MM.1S (cell line): ENCODE measurements around the gene PTGR3.

Experiments
- DNase-seq: peaks from one replicate; pipeline ENCODE4 v3.0.0-alpha.2; 2015
- H2AFZ ChIP-seq: fragments of 300-600 bp; sonication (generic); 2 replicates; pipeline ENCODE4 v1.6.0; 2016; ENCODE audit warnings: antibody characterized with exemption, low read length
- H3F3A ChIP-seq: fragments of 300-600 bp; sonication (generic); 2 replicates; pipeline ENCODE4 v1.6.1; 2016; ENCODE audit warnings: mild to moderate bottlenecking, antibody characterized with exemption, low read length, moderate library complexity, mixed read lengths; ENCODE audit not compliant: insufficient read depth
- H3K27ac ChIP-seq: fragments of 300-600 bp; sonication (generic); 2 replicates; pipeline ENCODE4 v1.5.1; 2016; ENCODE audit warnings: mild to moderate bottlenecking, low read length
- H3K27me3 ChIP-seq: fragments of 300-600 bp; sonication (generic); replicated peaks from 2 replicates; pipeline ENCODE4 v1.6.0; 2016; ENCODE audit warnings: low read length; ENCODE audit not compliant: insufficient read depth
- H3K36me3 ChIP-seq: fragments of 300-600 bp; sonication (generic); replicated peaks from 2 replicates; pipeline ENCODE4 v1.6.1; 2016; ENCODE audit warnings: mild to moderate bottlenecking, low read length, mixed read lengths; ENCODE audit not compliant: insufficient read depth
- H3K4me1 ChIP-seq: fragments of 300-600 bp; sonication (generic); 2 replicates; pipeline ENCODE4 v1.6.1; 2016; ENCODE audit warnings: low read length, mixed read lengths
- H3K4me2 ChIP-seq: fragments of 300-600 bp; sonication (generic); 2 replicates; pipeline ENCODE4 v1.6.0; 2016; ENCODE audit warnings: low read depth, low read length
- H3K4me3 ChIP-seq: fragments of 300-600 bp; sonication (generic); 2 replicates; pipeline ENCODE4 v1.5.1; 2016; ENCODE audit warnings: low read length, mixed read lengths
- H3K79me2 ChIP-seq: fragments of 300-600 bp; sonication (generic); 2 replicates; pipeline ENCODE4 v1.6.1; 2016; ENCODE audit warnings: mixed run types, low read length, mixed read lengths
- H3K9ac ChIP-seq: fragments of 300-600 bp; sonication (generic); 2 replicates; pipeline ENCODE4 v1.6.1; 2016; ENCODE audit warnings: low read length, mixed read lengths
- H3K9me2 ChIP-seq: fragments of 300-600 bp; sonication (generic); replicated peaks from 2 replicates; pipeline ENCODE4 v1.6.1; 2016; ENCODE audit warnings: mild to moderate bottlenecking, low read length, mixed read lengths; ENCODE audit not compliant: insufficient read depth
- H3K9me3 ChIP-seq: fragments of 300-600 bp; sonication (generic); replicated peaks from 2 replicates; pipeline ENCODE4 v1.6.1; 2016; ENCODE audit warnings: mild to moderate bottlenecking, low read length, mixed read lengths; ENCODE audit not compliant: insufficient read depth
- H4K20me1 ChIP-seq: fragments of 300-600 bp; sonication (generic); 2 replicates; pipeline ENCODE4 v1.6.1; 2016; ENCODE audit warnings: mild to moderate bottlenecking, low read length, moderate library complexity, mixed read lengths; ENCODE audit not compliant: insufficient read depth
- EZH2 ChIP-seq: fragments of 300-600 bp; sonication (generic); optimal IDR thresholded peaks from 2 replicates; pipeline ENCODE3; 2017; ENCODE audit warnings: low read depth, mild to moderate bottlenecking, antibody characterized with exemption, low read length, mixed read lengths
- EZH2phosphoT487 ChIP-seq: fragments of 300-600 bp; sonication (generic); IDR thresholded peaks from 2 replicates; pipeline ENCODE4 v1.6.1; 2018; ENCODE audit warnings: antibody characterized with exemption, low read length
- TF ChIP-seq, protein P1 (sequence below): fragments of 300-600 bp; sonication (generic); IDR thresholded peaks from 2 replicates; pipeline ENCODE4 v1.5.1; 2016; ENCODE audit warnings: antibody characterized with exemption, low read length, mixed read lengths

Gene PTGR3

GRCh38 chr18:75230163-75231052 is 21.5 kb upstream of the PTGR3 start:
- Histone ChIP-seq H2AFZ (no peak overlapping the region), H3K4me2 (no peak overlapping the region), H3K27ac (no peak overlapping the region), H3K27me3 (no peaks in the 10 kb centered on the region), H3K4me1 (no peaks in the 10 kb centered on the region), H3K79me2 (peaks cover 34% of the 10 kb centered on the region), H3F3A (no peaks in the 10 kb centered on the region), H3K4me3 (no peak overlapping the region), H4K20me1 (no peaks in the 10 kb centered on the region), H3K9me3 (no peaks in the 10 kb centered on the region), H3K9ac (no peak overlapping the region), H3K36me3 (no peaks in the 10 kb centered on the region), H3K9me2 (no peaks in the 10 kb centered on the region)
- TF ChIP-seq EZH2, result no peak
- TF ChIP-seq, protein P1, sequence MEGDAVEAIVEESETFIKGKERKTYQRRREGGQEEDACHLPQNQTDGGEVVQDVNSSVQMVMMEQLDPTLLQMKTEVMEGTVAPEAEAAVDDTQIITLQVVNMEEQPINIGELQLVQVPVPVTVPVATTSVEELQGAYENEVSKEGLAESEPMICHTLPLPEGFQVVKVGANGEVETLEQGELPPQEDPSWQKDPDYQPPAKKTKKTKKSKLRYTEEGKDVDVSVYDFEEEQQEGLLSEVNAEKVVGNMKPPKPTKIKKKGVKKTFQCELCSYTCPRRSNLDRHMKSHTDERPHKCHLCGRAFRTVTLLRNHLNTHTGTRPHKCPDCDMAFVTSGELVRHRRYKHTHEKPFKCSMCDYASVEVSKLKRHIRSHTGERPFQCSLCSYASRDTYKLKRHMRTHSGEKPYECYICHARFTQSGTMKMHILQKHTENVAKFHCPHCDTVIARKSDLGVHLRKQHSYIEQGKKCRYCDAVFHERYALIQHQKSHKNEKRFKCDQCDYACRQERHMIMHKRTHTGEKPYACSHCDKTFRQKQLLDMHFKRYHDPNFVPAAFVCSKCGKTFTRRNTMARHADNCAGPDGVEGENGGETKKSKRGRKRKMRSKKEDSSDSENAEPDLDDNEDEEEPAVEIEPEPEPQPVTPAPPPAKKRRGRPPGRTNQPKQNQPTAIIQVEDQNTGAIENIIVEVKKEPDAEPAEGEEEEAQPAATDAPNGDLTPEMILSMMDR, result no peak
- no peak for TF ChIP-seq EZH2phosphoT487
- DNase-seq, result no peak

GRCh38 chr18:75229437-75229836 is 20.5 kb upstream of the PTGR3 start:
- Histone ChIP-seq H4K20me1 (no peaks in the 10 kb centered on the region), H3K27ac (no peak overlapping the region), H3K9ac (no peak overlapping the region), H3K9me2 (no peaks in the 10 kb centered on the region), H3K79me2 (peaks cover 41% of the 10 kb centered on the region), H3K27me3 (no peaks in the 10 kb centered on the region), H3K9me3 (no peaks in the 10 kb centered on the region), H3K4me2 (no peak overlapping the region), H2AFZ (no peak overlapping the region), H3K4me3 (no peak overlapping the region), H3F3A (no peaks in the 10 kb centered on the region), H3K36me3 (no peaks in the 10 kb centered on the region), H3K4me1 (no peaks in the 10 kb centered on the region)
- TF ChIP-seq EZH2phosphoT487, result no peak
- no peak for DNase-seq

GRCh38 chr18:75228967-75229366 is 20.0 kb upstream of the PTGR3 start:
- Histone ChIP-seq H3K9ac (no peak overlapping the region), H3K79me2 (peaks cover 44% of the 10 kb centered on the region), H3K9me3 (no peaks in the 10 kb centered on the region), H3K4me1 (no peaks in the 10 kb centered on the region), H3K27me3 (no peaks in the 10 kb centered on the region), H3F3A (no peaks in the 10 kb centered on the region), H2AFZ (no peak overlapping the region), H3K4me3 (no peak overlapping the region), H3K4me2 (no peak overlapping the region), H3K9me2 (no peaks in the 10 kb centered on the region), H3K27ac (no peak overlapping the region), H4K20me1 (no peaks in the 10 kb centered on the region), H3K36me3 (no peaks in the 10 kb centered on the region)
- no peak for DNase-seq
- TF ChIP-seq, protein P1, result no peak
- TF ChIP-seq EZH2phosphoT487 (no peak), EZH2 (no peak)
